GM12892 (cell line): ENCODE results near the gene TAS1R1.
"Not testable (repeated sequence)": the region's sequence is repeated elsewhere in the genome, so short reads cannot be mapped to it uniquely, and the experiment has no call there.

Experiments
- DNase-seq: peaks from one replicate; pipeline ENCODE4 v3.0.0; 2011; ENCODE audit not compliant: insufficient read length
- FAIRE-seq: peaks from 2 replicates; lab custom pipeline; 2011; peaks lifted over from hg19 to GRCh38; lab: Jason Lieb, UNC
- POLR2A ChIP-seq: IDR thresholded peaks from 2 replicates; pipeline ENCODE4 v1.6.1; 2011; ENCODE audit warnings: low read depth, low read length, control low read depth
- POLR2AphosphoS5 ChIP-seq: IDR thresholded peaks from 2 replicates; pipeline ENCODE4 v1.6.1; 2011; ENCODE audit warnings: low read depth, low read length, control low read depth
- TAF1 ChIP-seq: IDR thresholded peaks from 2 replicates; pipeline ENCODE4 v1.6.1; 2011; ENCODE audit warnings: low read depth, mild to moderate bottlenecking, control low read depth, low read length, borderline replicate concordance

The TAS1R1 gene

GRCh38 chr1:6594977-6595740 lies 40.1 kb downstream of the TAS1R1 start:
- no peak for FAIRE-seq
- DNase-seq, result no peak
- TF ChIP-seq TAF1 (no peak), POLR2AphosphoS5 (no peak), POLR2A (no peak)

GRCh38 chr1:6596351-6596750 lies 41.2 kb downstream of the TAS1R1 start:
- TF ChIP-seq POLR2A (no peak), POLR2AphosphoS5 (no peak), TAF1 (no peak)

GRCh38 chr1:6596886-6597776 lies 42.0 kb downstream of the TAS1R1 start:
- FAIRE-seq (no peak), DNase-seq (no peak)
- no peak for TF ChIP-seq TAF1
- no peak for TF ChIP-seq POLR2AphosphoS5
- no peak for TF ChIP-seq POLR2A

More at GRCh38 chr1:6596351-6596750, 41.2 kb downstream of the TAS1R1 start:
- DNase-seq (no peak), FAIRE-seq (no peak)

- DNase-seq (no peak), FAIRE-seq (no peak)
- TF ChIP-seq POLR2A (no peak), POLR2AphosphoS5 (no peak), TAF1 (no peak)
Measured at GRCh38 chr1:6597777-6598131, 42.6 kb downstream of the TAS1R1 start.

GRCh38 chr1:6599141-6599975 lies 44.3 kb downstream of the TAS1R1 start:
- no peak for TF ChIP-seq TAF1
- TF ChIP-seq POLR2AphosphoS5, result no peak
- no peak for TF ChIP-seq POLR2A
- no peak for DNase-seq
- FAIRE-seq, result no peak

- DNase-seq, FAIRE-seq: not testable (repeated sequence)
Measured at GRCh38 chr1:6599991-6600390, 44.9 kb downstream of the TAS1R1 start.

GRCh38 chr1:6600410-6601048 lies 45.4 kb downstream of the TAS1R1 start:
- FAIRE-seq (peak; percentile 9), DNase-seq (no peak)
- TF ChIP-seq POLR2A (no peak), TAF1 (no peak), POLR2AphosphoS5 (no peak)

- TF ChIP-seq POLR2AphosphoS5 (no peak), POLR2A (no peak), TAF1 (no peak)
- DNase-seq (peak; percentile 51), FAIRE-seq (peak; percentile 78)
Measured at GRCh38 chr1:6601049-6601922, 46.2 kb downstream of the TAS1R1 start.

GRCh38 chr1:6601923-6602668 lies 47.0 kb downstream of the TAS1R1 start:
- FAIRE-seq (peak; percentile 61), DNase-seq (peak; percentile 31)
- TF ChIP-seq POLR2A (no peak), POLR2AphosphoS5 (no peak), TAF1 (no peak)

GRCh38 chr1:6602669-6603237 lies 47.6 kb downstream of the TAS1R1 start, which contains the start of gene KLHL21:
Gene KLHL21 (minus strand): TSS chr1:6602869. CDS start chr1:6602817, 52 bp downstream.
- peak; percentile 70 for FAIRE-seq
- TF ChIP-seq POLR2AphosphoS5 (no peak), POLR2A (peak; percentile 74; the same call in 1 of the 2 replicates), TAF1 (no peak)

More at GRCh38 chr1:6602669-6603237, 47.6 kb downstream of the TAS1R1 start, which contains the start of gene KLHL21:
- DNase-seq, result peak; percentile 78
